ENCODE data around the gene AK4.

DNA sequence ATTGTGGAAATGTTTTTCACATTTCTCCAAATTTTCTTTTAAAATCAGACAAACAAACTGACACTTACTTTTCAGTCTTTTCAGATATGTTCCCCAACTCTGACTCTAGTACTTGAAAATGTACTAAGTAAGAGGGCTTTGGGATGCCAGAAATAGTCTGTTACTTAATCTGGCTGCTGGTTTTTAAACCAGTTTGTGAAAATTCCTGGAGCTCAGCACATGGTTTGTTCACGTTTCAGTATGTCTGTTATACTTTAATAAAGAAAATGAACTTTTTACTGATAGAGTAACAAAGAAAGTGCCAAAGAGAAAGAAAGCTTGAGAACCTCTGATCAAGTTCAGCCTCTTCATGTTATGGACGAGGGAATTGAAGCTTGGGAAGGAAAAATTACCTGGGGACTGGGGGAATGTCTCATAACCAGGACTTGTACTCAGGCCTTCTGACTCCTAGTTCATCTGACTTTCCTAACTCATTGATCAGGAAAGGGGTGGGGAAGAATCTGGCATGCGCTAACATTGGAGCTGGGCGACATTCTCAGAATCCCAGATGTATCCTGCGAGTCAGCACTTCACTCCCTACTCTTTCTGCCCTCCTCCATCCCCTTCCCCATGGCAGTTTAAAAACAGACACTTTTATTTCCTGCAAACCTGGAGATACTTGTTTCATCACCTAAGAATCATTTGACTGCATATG is 130.5 kb downstream of the AK4 start:
- TF ChIP-seq, protein P1, sequence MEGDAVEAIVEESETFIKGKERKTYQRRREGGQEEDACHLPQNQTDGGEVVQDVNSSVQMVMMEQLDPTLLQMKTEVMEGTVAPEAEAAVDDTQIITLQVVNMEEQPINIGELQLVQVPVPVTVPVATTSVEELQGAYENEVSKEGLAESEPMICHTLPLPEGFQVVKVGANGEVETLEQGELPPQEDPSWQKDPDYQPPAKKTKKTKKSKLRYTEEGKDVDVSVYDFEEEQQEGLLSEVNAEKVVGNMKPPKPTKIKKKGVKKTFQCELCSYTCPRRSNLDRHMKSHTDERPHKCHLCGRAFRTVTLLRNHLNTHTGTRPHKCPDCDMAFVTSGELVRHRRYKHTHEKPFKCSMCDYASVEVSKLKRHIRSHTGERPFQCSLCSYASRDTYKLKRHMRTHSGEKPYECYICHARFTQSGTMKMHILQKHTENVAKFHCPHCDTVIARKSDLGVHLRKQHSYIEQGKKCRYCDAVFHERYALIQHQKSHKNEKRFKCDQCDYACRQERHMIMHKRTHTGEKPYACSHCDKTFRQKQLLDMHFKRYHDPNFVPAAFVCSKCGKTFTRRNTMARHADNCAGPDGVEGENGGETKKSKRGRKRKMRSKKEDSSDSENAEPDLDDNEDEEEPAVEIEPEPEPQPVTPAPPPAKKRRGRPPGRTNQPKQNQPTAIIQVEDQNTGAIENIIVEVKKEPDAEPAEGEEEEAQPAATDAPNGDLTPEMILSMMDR (IDR thresholded peaks at IDR 0.05), result no peak
- no peak for TF ChIP-seq ZFX (IDR thresholded peaks at IDR 0.05; ENCODE audit: borderline replicate concordance)

All from 22Rv1 (cell line).